Activated CD8-positive, alpha-beta memory T cell treated with anti-CD3 and anti-CD28 coated beads for 48 hours (primary cell): ENCODE measurements around the gene CXCR4.
"Not testable (repeated sequence)": the region's sequence is repeated elsewhere in the genome, so short reads cannot be mapped to it uniquely, and the experiment has no call there.

ENCODE experiments used
- DNase-seq, 3 experiments: peaks; one replicate each; pipeline ENCODE4 v3.0.0-alpha.2; 2020; ENCODE audit warnings: low read depth in 2 of 3, low spot score in 2 of 3

The CXCR4 gene

DNA sequence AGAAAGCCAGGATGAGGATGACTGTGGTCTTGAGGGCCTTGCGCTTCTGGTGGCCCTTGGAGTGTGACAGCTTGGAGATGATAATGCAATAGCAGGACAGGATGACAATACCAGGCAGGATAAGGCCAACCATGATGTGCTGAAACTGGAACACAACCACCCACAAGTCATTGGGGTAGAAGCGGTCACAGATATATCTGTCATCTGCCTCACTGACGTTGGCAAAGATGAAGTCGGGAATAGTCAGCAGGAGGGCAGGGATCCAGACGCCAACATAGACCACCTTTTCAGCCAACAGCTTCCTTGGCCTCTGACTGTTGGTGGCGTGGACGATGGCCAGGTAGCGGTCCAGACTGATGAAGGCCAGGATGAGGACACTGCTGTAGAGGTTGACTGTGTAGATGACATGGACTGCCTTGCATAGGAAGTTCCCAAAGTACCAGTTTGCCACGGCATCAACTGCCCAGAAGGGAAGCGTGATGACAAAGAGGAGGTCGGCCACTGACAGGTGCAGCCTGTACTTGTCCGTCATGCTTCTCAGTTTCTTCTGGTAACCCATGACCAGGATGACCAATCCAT lies 2.7 kb downstream of the CXCR4 start:
- no peak for DNase-seq

DNA sequence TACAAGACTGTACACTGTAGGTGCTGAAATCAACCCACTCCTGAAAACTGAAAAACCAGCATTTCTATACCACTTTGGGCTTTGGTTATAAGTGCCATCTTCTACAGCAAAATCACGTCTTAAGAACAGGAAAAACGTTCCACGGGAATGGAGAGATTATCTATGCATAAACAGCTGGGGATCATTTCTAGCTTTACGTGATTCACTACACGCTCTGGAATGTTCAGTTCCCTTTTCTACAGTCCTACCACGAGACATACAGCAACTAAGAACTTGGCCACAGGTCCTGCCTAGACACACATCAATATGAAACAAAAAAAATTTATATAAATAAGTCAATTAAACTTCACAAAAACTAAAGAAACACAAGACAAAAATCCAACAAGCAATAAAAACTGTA lies 3.6 kb downstream of the CXCR4 start:
- DNase-seq: no peak

DNA sequence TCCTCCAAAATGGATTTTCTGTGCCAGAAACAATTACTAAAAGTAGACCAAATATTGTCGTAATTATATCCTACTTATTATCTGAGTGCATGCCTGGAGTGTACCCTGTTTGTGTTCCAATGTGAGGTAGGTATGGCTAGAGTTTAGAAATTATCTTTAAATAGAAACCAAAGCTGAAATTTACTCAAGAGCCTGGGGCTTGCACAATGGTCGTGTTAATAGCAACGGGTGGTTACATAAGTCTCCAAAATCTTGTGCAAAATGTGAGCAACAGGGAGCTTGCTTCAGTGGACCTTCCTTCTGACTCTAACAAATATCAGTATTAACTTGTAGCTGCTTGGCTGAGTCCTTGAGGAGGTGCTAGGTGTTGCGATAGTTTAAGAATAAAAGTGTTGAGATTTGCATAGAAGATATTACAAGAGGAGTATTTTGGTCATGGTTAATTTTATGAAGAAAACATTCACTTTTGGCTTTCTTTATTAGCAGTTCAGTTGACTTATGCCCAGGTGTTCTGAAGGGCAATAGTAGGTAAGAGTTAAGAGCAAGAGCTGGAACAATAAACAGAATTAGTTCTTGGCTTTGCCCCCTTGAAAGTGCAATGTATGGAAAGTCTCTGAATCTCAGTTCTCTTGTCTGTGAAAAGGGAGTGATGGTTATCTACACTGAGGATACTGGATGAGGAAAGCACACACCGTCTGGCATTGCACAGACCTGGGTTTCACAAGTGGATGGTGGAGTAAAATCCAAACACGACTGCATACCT lies 4.6 kb downstream of the CXCR4 start:
- DNase-seq: no peak

DNA sequence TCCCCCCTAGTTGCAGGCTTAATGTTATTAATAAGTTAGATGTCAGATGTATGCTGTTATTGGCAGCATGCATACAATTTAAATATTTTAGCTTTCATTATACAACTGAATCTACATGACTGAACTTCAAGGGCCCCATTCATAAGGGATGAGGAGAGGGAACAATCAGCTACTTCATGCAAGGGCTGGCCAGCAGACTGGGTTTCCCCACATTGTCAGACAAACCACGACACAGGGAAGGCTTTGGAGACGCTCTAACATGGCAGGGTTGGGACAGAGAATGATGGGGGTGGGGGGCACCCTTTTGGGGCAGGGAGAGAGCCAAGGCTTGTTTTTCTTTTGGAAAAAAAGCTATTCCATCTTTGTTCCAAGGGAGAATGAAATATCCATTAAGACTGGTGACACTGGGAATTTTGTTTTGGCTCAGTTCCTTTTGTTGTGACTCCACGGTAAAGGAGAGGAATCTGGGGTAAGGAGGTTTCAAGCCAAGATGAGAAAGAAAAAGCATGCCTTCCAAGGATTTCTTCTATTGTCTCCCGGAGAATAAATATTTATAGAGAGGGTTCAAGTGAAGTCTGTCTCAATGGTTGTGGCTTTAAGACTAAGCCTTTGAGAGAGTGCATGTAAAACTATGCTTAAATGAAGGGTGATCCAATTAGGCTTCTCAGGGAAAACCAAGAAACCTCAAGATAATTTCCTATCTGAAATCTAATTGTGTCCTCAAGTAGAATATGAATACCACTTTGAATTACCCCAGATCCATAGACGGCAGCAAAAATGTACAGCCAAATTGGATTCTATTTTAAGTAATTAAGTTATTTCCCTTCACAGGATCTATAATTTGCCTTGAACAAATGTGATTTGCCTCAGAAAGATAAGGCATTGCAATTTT lies 5.4 kb downstream of the CXCR4 start:
- no peak for DNase-seq

DNA sequence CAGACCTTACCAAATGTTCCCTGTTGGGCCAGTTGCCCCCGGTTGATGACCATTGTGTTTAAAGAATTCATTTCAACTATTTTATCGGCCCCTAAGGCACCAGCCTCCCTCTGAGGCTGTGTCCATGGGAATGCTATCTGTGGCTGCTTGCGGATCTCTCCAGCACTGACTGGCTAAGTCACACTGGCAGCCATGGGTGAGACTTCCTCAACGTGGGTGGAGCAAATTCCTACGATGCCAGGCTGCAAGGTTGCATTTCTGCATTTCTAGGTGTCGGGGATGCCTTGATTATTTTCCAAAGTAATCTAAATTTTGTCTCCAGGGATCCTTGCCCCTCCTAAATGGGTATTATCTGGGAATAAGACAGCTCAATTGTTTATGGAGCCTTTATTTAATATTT lies 6.2 kb downstream of the CXCR4 start:
- DNase-seq: no peak

- no peak for DNase-seq
Measured at GRCh38 chr2:136110526-136110925, 7.4 kb downstream of the CXCR4 start.

- DNase-seq: no peak
Measured at GRCh38 chr2:136108463-136108862, 9.5 kb downstream of the CXCR4 start.

DNA sequence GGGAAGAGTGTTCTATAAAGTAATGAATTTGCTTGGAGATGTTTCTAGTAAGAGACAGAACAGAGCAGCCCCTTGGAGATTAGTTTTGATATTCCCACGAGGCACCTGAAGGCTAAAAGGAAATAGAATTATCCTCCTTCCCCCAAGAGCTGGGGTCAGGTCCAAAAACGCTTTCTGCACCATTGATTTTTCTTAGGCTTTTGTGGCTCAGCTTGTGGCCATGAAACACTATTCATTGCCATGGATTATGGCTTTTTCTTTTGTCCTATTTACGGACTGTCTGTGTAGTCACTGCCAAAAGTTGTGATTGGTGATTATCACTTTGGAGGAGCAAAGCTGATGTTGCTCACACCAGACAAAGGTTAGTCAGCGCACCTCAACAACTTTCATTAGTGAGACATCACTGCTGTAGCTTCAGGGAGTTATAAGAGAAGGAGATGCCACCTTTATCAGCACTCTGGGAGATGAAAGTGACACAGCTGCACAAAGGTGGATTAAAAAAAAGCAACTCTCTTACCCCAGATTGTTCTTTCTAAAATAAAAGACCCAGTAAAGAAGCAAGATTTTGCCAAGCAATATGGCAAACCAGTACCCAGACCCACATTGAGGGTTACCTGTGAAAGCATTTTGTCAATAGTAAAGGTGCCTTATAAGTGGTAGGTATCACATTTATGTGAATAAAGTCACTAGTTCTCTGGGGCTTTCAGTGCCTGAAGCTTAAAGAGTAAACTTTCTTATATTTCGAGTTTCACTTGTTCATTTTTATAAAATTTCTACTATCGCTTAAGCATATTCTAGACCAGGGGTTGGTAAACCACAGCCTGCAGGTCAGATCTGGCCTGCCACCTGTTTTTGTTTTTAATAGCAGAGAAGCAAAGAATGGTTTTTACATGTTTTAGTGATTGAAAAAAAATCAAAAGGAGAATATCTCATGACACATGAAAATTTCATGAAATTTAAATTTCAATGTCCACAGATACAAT lies 10.6 kb downstream of the CXCR4 start:
- DNase-seq: no peak

- no peak for DNase-seq
Measured at GRCh38 chr2:136106505-136106904, 11.4 kb downstream of the CXCR4 start.

DNA sequence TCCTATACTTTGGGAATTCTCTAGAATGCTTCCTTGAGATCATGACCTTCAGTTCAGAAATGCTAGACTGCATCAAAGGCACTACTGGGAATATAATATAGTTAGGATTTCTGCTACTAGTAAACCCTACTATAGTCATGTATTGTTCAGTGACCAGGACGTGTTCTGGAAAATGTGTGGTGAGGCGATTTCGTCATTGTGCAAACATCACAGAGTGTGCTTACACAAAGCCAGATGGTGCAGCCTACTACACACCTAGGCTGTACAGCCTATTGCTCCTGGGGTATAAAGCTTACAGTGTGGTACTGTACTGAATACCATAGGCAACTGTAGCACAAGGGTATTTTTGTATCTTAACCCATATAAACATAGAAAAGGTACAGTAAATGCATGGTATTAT lies 13.0 kb downstream of the CXCR4 start:
- DNase-seq: no peak

GRCh38 chr2:136101042-136101441 lies 16.9 kb downstream of the CXCR4 start:
- DNase-seq: no peak

GRCh38 chr2:136098441-136098840 lies 19.5 kb downstream of the CXCR4 start:
- no peak for DNase-seq

- DNase-seq: no peak
Measured at GRCh38 chr2:136093583-136093982, 24.4 kb downstream of the CXCR4 start.

GRCh38 chr2:136091899-136092298 lies 26.1 kb downstream of the CXCR4 start:
- no peak for DNase-seq

DNA sequence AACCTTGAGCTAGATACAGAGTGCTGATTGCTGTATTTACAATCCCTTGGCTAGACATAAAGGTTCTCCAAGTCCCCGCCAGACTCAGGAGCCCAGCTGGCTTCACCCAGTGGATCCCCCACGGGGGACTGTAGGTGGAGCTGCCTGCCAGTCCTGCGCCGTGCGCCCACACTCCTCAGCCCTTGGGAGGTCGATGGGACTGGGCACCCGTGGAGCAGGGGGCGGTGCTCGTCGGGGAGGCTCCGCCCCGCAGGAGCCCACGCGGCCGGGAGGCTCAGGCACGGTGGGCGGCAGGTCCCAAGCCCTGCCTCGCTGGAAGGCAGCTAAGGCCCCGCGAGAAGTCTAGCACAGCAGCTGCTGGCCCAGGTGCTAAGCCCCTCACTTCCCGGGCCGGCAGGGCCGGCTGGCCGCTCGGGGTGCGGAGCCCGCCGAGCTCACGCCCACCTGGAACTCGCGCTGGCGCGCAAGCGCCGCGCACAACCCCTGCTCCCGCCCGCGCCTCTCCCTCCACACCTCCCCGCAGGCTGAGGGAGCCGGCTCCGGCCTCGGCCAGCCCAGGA lies 30.0 kb downstream of the CXCR4 start:
- not testable (repeated sequence) for DNase-seq

GRCh38 chr2:136086253-136087016 lies 31.5 kb downstream of the CXCR4 start:
- DNase-seq: no peak

DNA sequence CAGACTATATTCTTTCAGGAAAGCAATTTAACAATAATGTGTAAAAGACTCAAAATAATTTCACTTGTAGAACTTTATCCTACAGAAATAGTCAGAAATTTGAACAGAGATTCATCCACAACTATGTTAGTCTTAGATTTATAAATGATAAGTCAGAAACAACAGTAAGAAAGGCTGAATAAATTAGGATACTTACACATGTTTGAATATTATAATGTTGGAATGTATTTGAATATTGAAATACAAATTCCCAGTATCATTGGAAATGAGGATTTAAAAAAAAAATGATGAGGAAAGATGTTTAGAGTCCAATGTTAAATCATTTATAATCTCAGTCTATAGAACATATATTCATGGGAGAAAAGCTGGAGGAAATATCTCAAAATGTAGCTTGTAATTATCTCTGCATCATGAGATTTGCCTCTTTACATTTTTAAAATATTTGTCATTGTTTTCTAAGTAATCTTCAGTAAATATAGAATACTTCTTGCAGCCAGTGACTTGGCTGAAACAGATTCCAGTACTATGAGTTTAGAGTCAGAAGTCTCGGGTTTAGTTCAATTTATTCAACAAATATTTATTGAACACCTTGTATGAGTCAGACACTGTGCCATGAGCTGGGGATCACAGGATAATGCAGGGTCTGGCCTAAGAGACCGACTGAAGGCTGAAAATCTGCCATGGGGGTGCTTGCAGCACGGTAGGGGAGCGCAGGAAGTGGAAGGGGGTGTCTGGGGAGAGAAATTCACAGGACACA lies 32.3 kb downstream of the CXCR4 start:
- no peak for DNase-seq

DNA sequence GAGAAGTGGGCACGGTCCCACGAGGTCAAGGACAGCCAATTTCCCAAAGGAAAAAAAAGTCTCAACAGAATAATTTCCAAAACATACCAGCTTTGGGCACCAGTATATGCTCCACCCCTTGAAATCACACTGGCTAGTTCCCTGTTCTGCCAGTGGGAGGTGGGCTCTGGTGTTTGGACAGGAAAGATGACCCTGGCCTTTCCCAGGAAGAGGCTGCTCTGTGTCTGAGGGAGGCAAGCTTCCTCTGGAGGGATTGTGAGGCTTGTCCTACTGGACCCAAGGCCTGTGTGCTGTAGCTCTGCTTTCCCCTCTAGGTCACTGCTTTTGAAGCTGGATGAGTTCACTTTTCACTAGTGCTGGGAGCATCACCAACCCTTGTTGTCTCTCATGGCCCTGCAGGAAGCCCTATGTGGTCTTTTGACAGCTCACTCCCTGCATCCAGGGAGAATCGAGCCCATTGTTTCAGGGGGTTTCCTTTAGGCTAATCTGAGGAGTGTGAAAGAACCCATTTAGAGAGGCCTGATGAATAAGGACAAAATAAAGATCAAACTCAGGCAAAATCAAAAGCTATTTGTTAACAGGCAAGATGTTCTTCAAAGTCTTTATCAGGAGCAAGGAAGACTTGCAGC lies 36.3 kb downstream of the CXCR4 start:
- no peak for DNase-seq

DNA sequence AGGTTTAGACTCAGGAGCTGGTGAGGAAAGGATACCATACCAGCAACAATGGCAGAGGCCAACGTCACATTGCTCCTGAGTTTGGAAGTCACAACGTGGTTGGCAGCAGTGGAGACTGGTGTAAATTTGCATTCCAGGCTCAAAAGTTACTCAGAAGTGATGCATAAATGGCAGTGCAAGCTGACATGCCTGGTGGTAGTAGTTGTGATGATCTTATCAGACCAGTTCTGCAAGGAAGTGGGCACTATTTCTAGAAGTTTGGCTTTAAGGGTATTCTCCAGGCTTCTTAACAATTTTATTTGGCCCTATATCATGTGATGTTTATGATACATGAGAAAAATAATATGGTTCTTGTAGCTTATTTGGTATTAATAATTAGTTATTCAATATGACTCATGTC lies 37.8 kb downstream of the CXCR4 start:
- DNase-seq: no peak
